Activated CD8-positive, alpha-beta memory T cell treated with anti-CD3 and anti-CD28 coated beads, Interleukin-2, amount 10 ng/mL, durations not matched to agents 7 days and 5 days (primary cell): ENCODE results near the gene DLGAP5. TPM values are rescaled to one million over a fixed set of nuclear protein-coding genes. Genes with fewer than 3 reads are reported as not detected.
A peak's percentile ranks its signal among the peaks of the same experiment; 100 is the strongest.

ENCODE experiments used
- ATAC-seq: fragments of 150-1000 bp; cut with Tn5 transposase; one replicate; pipeline ENCODE4 v1.10.0; 2021; ENCODE audit warnings: moderate library complexity
- CTCF ChIA-PET: fragments of 350-600 bp; sonication (Branson Sonifier 250); formaldehyde crosslinking; loops from one replicate; lab custom pipeline; 2021; ENCODE audit warnings: antibody characterized with exemption; lab: Charles Lee
- DNase-seq: peaks from one replicate; pipeline ENCODE4 v3.0.0-alpha.2; 2020
- H3K27ac Mint-ChIP-seq: one replicate; pipeline ENCODE4 v1.8.0; 2021; ENCODE audit warnings: mild to moderate bottlenecking, mixed read lengths
- H3K27me3 Mint-ChIP-seq: one replicate; pipeline ENCODE4 v1.8.0; 2021; ENCODE audit warnings: mixed read lengths
- H3K36me3 Mint-ChIP-seq: one replicate; pipeline ENCODE4 v1.8.0; 2021; ENCODE audit warnings: mild to moderate bottlenecking, mixed read lengths
- H3K4me1 Mint-ChIP-seq: one replicate; pipeline ENCODE4 v1.8.0; 2021; ENCODE audit warnings: mixed read lengths
- H3K4me3 Mint-ChIP-seq: one replicate; pipeline ENCODE4 v1.8.0; 2021; ENCODE audit warnings: mild to moderate bottlenecking, moderate library complexity, mixed read lengths
- H3K9me3 Mint-ChIP-seq: one replicate; pipeline ENCODE4 v1.8.0; 2022; ENCODE audit warnings: low read depth, mixed read lengths
- total RNA-seq, 2 experiments: library from RNA; stranded (reverse); gene quantifications; one replicate each; pipeline ENCODE4 v1.2.3, GENCODE V29; 2021

DLGAP5 gene
- total RNA-seq, 2 experiments from 2014 or later = 98.8 to 116 TPM

DNA sequence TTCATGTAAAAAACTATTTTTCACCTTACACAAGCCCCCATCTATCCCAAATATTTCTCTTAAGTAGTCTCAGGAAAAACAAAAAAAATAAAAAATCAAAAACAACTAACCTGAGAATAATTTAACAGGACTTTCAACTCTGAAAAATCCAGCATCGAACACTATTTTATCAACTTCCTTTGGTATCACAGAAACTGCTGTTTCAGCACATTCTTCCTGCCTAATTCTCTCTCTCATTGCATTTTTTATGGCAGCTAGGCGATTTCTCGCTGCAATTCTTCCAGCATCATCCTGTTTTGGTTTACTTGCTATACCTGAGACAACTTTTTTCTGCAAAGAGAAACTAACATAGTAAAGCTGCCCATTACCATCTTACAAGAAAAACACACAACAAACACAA is 33.0 kb downstream of the DLGAP5 start:
- CTCF ChIA-PET = interaction anchor here (0.9 to 3.3 kb wide), 5 partner anchors 12 to 107 kb away, joined by 3 to 54 read pairs (median 15); partner anchors contain the start of gene MAPK1IP1L
- H3K4me1 Mint-ChIP-seq = peaks cover 19% of the 10 kb centered on the region
- no peak overlapping the region for H3K27ac Mint-ChIP-seq
- DNase-seq = no peak
- no peak overlapping the region for H3K4me3 Mint-ChIP-seq
- no peaks in the 10 kb centered on the region for H3K9me3 Mint-ChIP-seq
- no peaks in the 10 kb centered on the region for H3K27me3 Mint-ChIP-seq
- H3K36me3 Mint-ChIP-seq = peaks cover 63% of the 10 kb centered on the region
- ATAC-seq = no peak

DNA sequence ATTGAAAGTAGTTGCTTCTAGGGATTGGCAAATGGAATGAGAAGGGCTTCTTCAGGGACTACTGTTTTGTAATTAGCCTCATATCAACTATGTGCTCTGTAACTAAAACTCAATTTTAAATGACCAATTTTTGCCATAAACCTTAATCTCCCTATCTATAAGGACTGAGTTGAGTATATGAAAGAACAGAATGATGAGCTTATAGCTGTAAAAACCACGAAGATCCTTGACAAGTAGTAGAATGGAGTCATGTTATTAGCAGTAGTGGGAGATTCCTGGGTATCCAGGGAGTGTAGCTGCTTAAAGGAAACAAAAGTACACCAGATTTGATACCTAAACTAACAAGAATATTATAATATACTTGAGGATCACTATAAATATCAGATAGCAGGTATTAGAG is 34.3 kb downstream of the DLGAP5 start:
- ATAC-seq (no peak), DNase-seq (no peak)
- H3K27ac Mint-ChIP-seq = no peak overlapping the region
- H3K4me1 Mint-ChIP-seq = peaks cover 19% of the 10 kb centered on the region
- H3K9me3 Mint-ChIP-seq = no peaks in the 10 kb centered on the region
- peaks cover 63% of the 10 kb centered on the region for H3K36me3 Mint-ChIP-seq
- CTCF ChIA-PET = interaction anchor here (0.9 to 2.4 kb wide), 4 partner anchors 53 to 106 kb away, joined by 3 to 21 read pairs (median 5); partner anchors contain the start of gene MAPK1IP1L
- H3K4me3 Mint-ChIP-seq = no peak overlapping the region
- no peaks in the 10 kb centered on the region for H3K27me3 Mint-ChIP-seq

DNA sequence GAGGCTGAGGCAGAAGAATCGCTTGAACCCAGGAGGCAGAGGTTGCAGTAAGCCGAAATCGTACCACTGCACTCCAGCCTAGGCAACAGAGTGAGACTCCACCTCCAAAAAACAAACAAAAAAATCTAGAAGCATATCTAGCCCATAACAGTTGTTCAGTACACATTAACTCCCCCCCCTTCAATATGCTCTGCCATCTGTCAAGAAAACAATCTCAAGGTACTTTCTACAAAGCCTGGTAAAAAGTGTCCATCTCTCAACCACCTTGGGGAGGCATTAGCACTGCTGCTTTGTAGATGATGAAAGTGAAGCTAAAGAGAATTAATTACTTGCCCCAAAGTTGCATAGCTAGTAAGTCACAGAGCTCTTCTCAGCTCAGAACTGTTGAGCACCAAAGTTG is 37.4 kb downstream of the DLGAP5 start:
- Mint-ChIP-seq H3K36me3 (peaks cover 72% of the 10 kb centered on the region), H3K9me3 (no peaks in the 10 kb centered on the region), H3K27me3 (no peaks in the 10 kb centered on the region), H3K4me3 (no peak overlapping the region), H3K27ac (no peak overlapping the region), H3K4me1 (peaks cover 11% of the 10 kb centered on the region)
- ATAC-seq (no peak), DNase-seq (no peak)
- CTCF ChIA-PET = no interaction called here

DNA sequence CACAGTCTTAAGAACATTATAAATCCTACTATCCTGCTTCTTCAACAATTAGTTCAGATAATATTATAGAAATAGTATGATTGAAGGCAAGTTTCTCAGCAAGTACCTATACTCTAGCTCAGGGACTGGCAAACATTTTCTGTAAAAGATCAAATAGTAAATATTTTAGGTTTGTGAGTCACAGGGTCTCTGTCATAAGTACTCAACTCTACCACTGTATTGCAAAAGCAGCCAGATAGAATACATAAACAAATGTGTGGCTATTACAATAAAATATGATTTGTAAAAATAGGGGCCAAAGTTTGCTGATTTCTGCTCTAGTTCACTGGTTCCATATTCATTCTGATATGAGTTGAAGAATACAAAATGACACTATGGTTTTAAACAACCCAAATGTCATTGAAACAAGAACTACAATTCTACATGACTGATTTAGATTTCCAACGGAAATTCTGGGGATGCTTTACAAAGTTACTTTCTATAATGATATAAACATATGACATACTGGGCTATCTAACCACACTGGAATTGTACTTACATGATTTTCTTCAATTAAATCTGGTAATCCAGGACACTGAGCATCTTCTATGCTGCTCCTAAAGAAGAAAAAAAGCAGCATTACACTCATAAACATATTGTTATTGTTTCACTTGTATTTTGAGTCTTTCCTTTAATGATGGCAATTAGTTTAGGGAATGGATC is 39.2 kb downstream of the DLGAP5 start:
- Mint-ChIP-seq H3K4me3 (no peak overlapping the region), H3K27ac (no peak overlapping the region), H3K27me3 (no peaks in the 10 kb centered on the region), H3K36me3 (peaks cover 72% of the 10 kb centered on the region), H3K4me1 (peaks cover 4% of the 10 kb centered on the region), H3K9me3 (no peaks in the 10 kb centered on the region)
- CTCF ChIA-PET = interaction anchor here (1.1 to 1.5 kb wide), 4 partner anchors 9 to 63 kb away, joined by 3 to 8 read pairs (median 5); no protein-coding TSS in a partner anchor
- ATAC-seq (no peak), DNase-seq (no peak)

DNA sequence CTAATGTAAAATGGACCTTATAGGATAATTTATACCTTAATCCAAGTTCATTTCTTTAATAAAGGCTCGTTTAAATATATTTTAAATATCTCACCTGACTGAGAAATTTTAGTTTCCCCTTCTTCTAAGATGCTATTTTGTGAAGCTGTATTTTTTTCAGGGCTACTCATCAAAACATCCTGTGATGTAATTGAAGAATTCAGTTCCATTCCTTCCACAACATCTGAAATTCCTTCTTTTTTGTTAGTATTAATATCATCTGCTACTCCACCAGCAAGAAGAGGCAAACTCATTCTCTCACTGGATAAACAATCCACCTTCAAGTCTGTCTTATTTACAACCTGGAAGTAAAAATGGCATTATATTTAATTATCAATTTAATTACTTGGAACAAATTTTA is 39.8 kb downstream of the DLGAP5 start:
- no peak overlapping the region for H3K27ac Mint-ChIP-seq
- no peak overlapping the region for H3K4me3 Mint-ChIP-seq
- CTCF ChIA-PET = interaction anchor here (1.5 kb wide), 1 partner anchor 9 kb away, joined by 6 read pairs; no protein-coding TSS in a partner anchor
- DNase-seq (no peak), ATAC-seq (no peak)
- no peaks in the 10 kb centered on the region for H3K27me3 Mint-ChIP-seq
- H3K36me3 Mint-ChIP-seq = peaks cover 71% of the 10 kb centered on the region
- peaks cover 4% of the 10 kb centered on the region for H3K4me1 Mint-ChIP-seq
- H3K9me3 Mint-ChIP-seq = no peaks in the 10 kb centered on the region

DNA sequence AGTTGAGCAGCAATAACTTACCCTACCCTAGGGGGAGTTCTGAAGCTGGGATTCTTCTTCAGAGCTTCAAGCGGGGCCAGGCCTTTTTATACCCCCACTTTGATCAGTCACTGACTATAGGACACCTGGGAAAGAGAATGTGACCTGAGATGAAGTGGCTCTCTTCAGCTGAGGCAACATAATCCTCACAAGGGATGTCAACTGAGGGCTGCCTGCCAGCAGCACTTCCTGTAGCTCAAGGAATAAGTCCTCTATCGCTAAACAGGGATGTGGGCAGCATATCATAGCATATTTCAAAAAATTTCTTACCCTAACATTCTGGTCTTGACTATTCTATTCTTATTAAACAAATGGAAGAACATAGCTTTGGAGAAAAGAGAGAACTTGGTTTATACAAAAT is 45.0 kb downstream of the DLGAP5 start:
- peaks cover 44% of the 10 kb centered on the region for H3K4me1 Mint-ChIP-seq
- no peaks in the 10 kb centered on the region for H3K27me3 Mint-ChIP-seq
- peaks cover 83% of the 10 kb centered on the region for H3K36me3 Mint-ChIP-seq
- ATAC-seq (no peak), DNase-seq (no peak)
- H3K27ac Mint-ChIP-seq = no peak overlapping the region
- no peak overlapping the region for H3K4me3 Mint-ChIP-seq
- peaks cover 9% of the 10 kb centered on the region for H3K9me3 Mint-ChIP-seq
- CTCF ChIA-PET = interaction anchor here (1.1 to 3.1 kb wide), 4 partner anchors 14 to 95 kb away, joined by 3 to 15 read pairs (median 10); partner anchors contain the start of gene MAPK1IP1L

DNA sequence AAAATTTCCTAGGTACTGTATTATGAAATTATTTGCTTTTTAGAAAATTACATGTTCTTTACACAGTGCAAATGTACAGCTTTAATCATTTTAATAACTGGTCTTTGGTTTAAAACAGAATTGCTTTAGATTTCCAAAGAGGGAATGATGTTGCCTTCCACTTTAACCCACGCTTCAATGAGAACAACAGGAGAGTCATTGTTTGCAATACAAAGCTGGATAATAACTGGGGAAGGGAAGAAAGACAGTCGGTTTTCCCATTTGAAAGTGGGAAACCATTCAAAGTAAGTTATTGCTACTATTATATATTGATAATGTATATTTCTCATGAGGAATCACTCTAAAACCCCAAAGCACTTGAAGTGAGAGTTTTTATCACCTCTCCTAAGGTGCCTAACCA is 48.9 kb downstream of the DLGAP5 start:
- peaks cover 55% of the 10 kb centered on the region for H3K4me1 Mint-ChIP-seq
- peaks cover 9% of the 10 kb centered on the region for H3K9me3 Mint-ChIP-seq
- H3K27ac Mint-ChIP-seq = peak overlapping the region; percentile 52
- no peaks in the 10 kb centered on the region for H3K27me3 Mint-ChIP-seq
- CTCF ChIA-PET = interaction anchor here (0.8 to 1.2 kb wide), 3 partner anchors 11 to 53 kb away, joined by 3 read pairs; no protein-coding TSS in a partner anchor
- ATAC-seq (no peak), DNase-seq (no peak)
- H3K36me3 Mint-ChIP-seq = peaks cover 92% of the 10 kb centered on the region
- no peak overlapping the region for H3K4me3 Mint-ChIP-seq

DNA sequence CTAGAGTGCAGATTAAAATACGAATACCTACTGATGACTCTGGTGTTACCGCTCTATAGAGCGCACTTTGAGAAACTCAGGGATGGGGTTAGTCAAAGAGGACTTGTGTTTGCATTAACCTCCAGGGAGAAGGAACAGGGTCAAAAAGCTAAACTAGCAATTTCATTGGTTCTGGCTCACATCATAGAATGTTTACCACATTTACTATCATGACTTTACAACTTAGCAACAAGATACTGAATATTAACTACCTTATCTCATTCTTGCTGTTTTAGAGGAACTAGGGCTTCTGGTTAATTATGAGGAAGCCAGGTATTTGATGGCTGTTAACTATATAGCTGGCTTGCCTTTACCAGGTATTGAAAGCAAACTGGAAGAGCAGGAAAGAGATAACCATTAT is 49.6 kb downstream of the DLGAP5 start:
- no peak for DNase-seq
- Mint-ChIP-seq H3K36me3 (peaks cover 93% of the 10 kb centered on the region), H3K4me3 (no peak overlapping the region), H3K27ac (no peak overlapping the region), H3K9me3 (peaks cover 9% of the 10 kb centered on the region), H3K4me1 (peaks cover 56% of the 10 kb centered on the region), H3K27me3 (no peaks in the 10 kb centered on the region)
- ATAC-seq = no peak
- CTCF ChIA-PET = interaction anchor here (0.8 to 1.2 kb wide), 3 partner anchors 11 to 52 kb away, joined by 3 read pairs; no protein-coding TSS in a partner anchor

DNA sequence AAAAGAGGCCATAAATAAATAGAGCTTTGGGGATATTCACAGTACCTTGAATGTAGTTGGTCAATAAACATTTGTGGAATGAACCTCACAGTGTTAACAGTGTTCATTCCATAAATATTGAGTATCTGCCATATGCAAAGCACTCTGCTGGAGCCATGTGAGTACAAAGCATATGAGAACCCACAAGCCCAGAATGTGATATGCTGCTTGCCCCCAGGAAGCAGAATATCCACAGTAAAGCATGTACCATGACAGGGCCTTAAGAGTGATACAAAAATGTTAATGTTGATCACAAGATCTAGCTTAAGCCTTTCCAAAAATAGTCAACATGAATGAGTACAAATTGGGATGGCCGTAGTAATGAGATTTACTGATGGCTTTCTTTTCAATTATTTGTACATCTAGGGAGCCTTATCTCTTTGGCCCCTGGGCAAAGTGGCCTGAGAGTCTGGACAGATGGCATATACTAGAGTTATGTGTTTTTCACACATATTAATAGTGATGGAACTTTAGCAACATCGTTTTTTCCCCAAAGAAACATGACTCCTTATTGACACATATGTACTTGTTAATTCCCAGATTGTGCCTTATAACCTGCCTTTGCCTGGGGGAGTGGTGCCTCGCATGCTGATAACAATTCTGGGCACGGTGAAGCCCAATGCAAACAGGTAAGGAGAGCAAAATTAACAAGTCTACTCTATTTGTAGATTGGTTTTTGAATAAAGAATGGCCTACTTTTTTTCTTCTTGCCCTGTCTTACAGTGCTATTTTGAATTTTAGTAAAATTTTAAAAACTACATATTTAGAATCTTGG is 51.5 kb downstream of the DLGAP5 start:
- Mint-ChIP-seq H3K4me1 (peaks cover 52% of the 10 kb centered on the region), H3K9me3 (peaks cover 7% of the 10 kb centered on the region), H3K4me3 (no peak overlapping the region), H3K27ac (peak overlapping the region; percentile 19), H3K27me3 (no peaks in the 10 kb centered on the region), H3K36me3 (peaks cover 87% of the 10 kb centered on the region)
- ATAC-seq (no peak), DNase-seq (no peak)
- CTCF ChIA-PET = interaction anchor here (0.7 to 1.6 kb wide), 2 partner anchors 21 to 50 kb away, joined by 4 read pairs; no protein-coding TSS in a partner anchor

DNA sequence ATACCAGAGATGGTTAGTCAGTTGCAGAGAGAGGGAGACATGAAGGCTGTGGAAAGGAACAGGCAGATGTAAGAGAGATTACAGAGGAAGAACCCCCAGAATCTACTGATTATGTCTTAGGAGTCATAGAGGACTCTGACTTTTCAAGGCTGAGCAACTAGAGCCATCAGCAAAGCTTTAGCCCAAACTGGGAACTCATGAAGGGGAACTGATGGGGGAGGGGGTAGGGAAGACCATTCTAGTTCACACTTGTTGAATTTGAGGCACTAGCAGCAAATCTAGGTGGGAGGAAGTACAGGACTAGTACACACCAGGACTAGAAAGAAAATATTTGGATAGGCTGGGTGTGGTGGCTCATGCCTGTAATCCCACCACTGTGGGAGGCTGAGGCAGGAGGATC is 52.2 kb downstream of the DLGAP5 start:
- DNase-seq (no peak), ATAC-seq (no peak)
- Mint-ChIP-seq H3K4me1 (peaks cover 52% of the 10 kb centered on the region), H3K27me3 (no peaks in the 10 kb centered on the region), H3K9me3 (peaks cover 7% of the 10 kb centered on the region), H3K36me3 (peaks cover 87% of the 10 kb centered on the region), H3K4me3 (no peak overlapping the region), H3K27ac (peak overlapping the region; percentile 45)
- CTCF ChIA-PET = interaction anchor here (1.2 to 1.6 kb wide), 3 partner anchors 9 to 335 kb away, joined by 3 to 4 read pairs (median 3); no protein-coding TSS in a partner anchor

DNA sequence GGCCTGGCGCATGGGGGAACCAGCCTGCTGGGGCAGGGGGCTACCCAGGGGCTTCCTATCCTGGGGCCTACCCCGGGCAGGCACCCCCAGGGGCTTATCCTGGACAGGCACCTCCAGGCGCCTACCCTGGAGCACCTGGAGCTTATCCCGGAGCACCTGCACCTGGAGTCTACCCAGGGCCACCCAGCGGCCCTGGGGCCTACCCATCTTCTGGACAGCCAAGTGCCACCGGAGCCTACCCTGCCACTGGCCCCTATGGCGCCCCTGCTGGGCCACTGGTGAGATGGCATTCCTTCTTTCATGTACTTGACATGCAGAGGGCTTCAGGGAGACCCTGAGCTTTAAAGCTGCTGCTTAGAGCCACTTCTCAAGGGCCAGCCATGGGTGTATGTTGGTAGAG is 53.3 kb downstream of the DLGAP5 start:
- no peak overlapping the region for H3K4me3 Mint-ChIP-seq
- H3K27ac Mint-ChIP-seq = no peak overlapping the region
- H3K9me3 Mint-ChIP-seq = peaks cover 3% of the 10 kb centered on the region
- peaks cover 87% of the 10 kb centered on the region for H3K36me3 Mint-ChIP-seq
- CTCF ChIA-PET = interaction anchor here (1.0 to 1.6 kb wide), 8 partner anchors 10 to 334 kb away, joined by 3 to 5 read pairs (median 3); partner anchors contain the start of gene MAPK1IP1L
- DNase-seq (no peak), ATAC-seq (no peak)
- H3K4me1 Mint-ChIP-seq = peaks cover 50% of the 10 kb centered on the region
- H3K27me3 Mint-ChIP-seq = no peaks in the 10 kb centered on the region

DNA sequence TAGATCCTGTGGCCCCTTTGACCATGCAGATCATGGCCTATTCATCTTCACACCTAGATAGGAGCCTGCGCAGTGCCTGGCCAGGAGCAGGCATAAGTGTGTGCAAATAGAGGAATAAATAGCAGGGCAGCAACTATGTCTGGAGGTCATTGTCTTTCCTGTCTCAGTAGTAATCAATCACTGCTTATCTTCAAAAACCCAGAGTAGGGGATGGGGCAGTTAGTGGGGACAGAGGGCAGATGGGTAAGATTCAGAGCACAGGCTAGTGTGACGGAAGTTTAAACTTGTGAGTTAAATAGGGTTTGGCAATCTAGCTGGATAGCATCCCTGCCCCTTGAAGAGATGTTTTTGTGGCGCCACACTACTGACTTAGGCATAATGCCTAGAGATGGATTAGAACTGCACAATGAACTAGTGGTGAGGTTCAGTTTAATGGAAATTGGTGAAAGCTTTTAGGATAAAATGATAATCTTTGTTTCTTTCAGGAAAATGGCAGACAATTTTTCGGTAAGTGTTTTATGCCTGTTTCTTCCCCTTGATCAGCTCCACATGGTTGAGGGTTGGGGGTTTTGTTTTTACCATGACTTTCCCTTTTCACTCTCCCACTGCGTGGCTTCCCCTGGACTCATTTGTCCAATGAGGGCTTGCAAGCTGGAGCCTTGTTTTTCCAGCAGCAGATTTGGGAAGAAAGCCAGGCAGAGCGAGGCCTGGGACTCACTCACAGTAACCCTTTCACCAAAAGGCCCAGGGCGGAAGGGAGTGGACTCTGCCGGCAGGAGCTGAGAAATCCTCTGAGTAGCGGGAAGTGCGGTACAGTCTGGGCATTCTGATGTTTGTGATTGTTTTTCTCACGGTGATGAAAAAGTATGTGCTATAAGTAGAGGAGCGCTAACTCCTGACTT is 54.2 kb downstream of the DLGAP5 start:
- Mint-ChIP-seq H3K36me3 (peaks cover 87% of the 10 kb centered on the region), H3K4me1 (peaks cover 48% of the 10 kb centered on the region), H3K27ac (no peak overlapping the region), H3K9me3 (no peaks in the 10 kb centered on the region), H3K27me3 (no peaks in the 10 kb centered on the region), H3K4me3 (no peak overlapping the region)
- ATAC-seq (no peak), DNase-seq (no peak)
- CTCF ChIA-PET = interaction anchor here (1.0 to 1.5 kb wide), 5 partner anchors 16 to 86 kb away, joined by 3 to 5 read pairs (median 3); partner anchors contain the start of gene MAPK1IP1L
